Measurements from ENCODE around the gene CPA3.

Gene CPA3

DNA sequence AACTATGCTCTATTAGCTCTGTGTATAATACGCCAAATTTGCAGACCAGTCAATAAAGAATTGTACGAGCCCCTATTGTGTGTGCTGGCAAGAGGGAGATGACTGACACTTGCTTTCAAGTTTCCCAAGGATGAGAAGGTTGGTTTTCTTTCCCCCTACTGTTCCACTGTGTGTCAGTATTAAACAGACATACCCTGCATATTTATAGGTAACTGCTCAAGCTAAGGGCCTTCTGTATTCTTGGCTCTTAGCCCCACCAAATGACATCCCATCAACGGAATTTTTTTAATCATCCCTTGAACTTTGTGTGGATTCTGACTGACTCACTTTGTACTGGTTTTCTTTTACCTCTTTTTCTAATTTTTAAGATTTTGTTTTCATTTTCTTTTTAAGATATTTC, 65.7 kb downstream of the CPA3 start:
- H3K4me3 ChIP-seq (ENCODE audit: low read depth, low read length): no peak overlapping the region
- TF ChIP-seq, protein P1, sequence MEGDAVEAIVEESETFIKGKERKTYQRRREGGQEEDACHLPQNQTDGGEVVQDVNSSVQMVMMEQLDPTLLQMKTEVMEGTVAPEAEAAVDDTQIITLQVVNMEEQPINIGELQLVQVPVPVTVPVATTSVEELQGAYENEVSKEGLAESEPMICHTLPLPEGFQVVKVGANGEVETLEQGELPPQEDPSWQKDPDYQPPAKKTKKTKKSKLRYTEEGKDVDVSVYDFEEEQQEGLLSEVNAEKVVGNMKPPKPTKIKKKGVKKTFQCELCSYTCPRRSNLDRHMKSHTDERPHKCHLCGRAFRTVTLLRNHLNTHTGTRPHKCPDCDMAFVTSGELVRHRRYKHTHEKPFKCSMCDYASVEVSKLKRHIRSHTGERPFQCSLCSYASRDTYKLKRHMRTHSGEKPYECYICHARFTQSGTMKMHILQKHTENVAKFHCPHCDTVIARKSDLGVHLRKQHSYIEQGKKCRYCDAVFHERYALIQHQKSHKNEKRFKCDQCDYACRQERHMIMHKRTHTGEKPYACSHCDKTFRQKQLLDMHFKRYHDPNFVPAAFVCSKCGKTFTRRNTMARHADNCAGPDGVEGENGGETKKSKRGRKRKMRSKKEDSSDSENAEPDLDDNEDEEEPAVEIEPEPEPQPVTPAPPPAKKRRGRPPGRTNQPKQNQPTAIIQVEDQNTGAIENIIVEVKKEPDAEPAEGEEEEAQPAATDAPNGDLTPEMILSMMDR (IDR thresholded peaks at IDR 0.05; ENCODE audit: borderline replicate concordance, insufficient read depth, low read depth, low read length): no peak

DNA sequence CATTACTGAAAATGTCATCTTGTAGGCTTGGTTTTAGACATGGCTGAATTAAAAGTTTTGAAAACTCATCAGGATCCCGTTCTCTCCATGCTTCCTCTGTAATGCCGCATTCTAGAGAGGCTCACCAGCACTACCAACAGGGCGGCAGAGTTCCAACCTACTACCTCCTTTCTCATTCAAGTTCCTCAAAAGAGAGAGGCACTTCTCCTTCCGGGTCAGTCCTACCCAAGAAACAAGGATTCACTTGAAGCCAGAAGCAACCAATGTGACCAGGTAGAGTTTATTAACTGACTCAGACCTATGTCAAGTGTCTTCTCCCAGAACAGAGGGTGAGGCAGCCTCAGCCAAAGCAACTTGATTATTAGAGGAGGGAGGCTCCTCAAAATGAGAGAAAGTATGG, 66.5 kb downstream of the CPA3 start:
- TF ChIP-seq, protein P1 (IDR thresholded peaks at IDR 0.05; ENCODE audit: borderline replicate concordance, insufficient read depth, low read depth, low read length): no peak
- no peak overlapping the region for H3K4me3 ChIP-seq (ENCODE audit: low read depth, low read length)

DNA sequence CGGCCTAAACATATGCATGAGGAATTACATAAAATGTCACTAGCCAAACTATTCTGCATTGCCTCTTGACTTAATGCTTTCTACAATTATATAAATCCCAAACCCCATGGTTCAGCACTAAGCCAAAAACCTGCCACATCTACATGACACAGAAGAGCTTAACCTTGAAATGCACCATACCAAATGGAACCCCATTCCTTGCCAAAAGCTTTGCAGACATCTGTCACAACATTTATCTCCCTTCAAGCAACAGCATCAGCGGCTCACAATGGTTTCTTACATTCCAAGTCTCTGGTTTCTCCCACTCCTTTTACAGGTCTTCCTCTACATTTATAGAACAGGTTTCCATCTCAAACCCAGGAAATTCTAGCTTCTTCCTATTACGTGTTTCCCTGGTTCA, 67.9 kb downstream of the CPA3 start:
- no peak overlapping the region for H3K4me3 ChIP-seq (ENCODE audit: low read depth, low read length)
- TF ChIP-seq, protein P1 (IDR thresholded peaks at IDR 0.05; ENCODE audit: borderline replicate concordance, insufficient read depth, low read depth, low read length): no peak

DNA sequence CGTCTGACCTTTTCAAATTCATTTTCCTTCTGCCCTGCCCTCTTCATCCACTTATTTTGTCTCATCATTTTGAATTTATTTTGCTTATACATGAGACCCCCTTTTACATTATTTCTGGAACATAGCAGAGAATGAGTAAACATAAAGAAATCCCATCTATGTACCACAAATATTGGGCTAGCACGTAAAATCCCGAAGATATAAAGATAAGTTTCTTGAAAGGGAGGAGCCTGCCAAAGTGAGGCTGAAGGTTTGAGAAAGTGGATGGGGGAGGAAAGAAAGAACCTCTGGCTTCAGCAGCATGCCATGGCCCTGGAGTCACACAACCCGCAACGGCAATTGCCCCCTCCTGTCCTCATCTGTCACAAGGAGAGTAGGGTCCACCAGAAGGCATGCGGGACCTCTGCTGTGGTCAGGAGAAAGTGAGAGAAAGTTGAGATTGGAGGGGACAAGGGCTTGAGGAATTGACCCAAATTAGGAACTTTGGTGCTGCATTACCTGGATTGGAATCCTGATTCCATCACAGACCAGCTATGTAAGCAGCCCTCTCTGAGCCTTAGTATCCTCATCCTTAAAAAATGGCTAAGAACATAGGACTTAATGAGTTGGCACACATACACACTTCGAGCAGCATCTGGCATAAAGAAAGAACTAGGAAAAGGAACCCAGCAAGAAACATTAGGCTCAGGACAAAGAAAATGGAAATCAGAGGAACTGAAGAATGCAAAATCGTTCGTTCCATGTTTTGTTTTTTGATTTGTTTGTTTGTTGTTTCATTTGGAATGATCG, 72.6 kb downstream of the CPA3 start:
- TF ChIP-seq, protein P1 (IDR thresholded peaks at IDR 0.05; ENCODE audit: borderline replicate concordance, insufficient read depth, low read depth, low read length): no peak
- no peak overlapping the region for H3K4me3 ChIP-seq (ENCODE audit: low read depth, low read length)

DNA sequence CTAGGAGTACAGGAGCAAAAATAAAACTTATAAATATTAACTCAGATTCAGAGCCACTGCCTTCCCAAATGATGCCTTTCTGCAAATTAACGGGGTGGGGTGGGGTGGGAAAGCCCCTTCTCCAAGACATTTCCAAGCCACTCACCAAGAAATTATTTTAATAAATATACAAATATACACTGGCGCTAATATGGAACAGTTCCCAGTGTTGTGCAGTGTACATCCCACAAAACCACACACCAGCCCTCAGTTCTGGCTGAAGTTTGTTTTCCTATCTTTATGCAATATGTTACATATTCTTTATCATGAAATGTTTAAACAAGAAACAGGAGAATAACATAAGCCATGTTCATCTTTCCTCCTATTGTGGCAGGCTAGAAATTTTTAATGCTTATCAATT, 73.2 kb downstream of the CPA3 start:
- TF ChIP-seq, protein P1 (IDR thresholded peaks at IDR 0.05; ENCODE audit: borderline replicate concordance, insufficient read depth, low read depth, low read length): no peak
- no peak overlapping the region for H3K4me3 ChIP-seq (ENCODE audit: low read depth, low read length)

DNA sequence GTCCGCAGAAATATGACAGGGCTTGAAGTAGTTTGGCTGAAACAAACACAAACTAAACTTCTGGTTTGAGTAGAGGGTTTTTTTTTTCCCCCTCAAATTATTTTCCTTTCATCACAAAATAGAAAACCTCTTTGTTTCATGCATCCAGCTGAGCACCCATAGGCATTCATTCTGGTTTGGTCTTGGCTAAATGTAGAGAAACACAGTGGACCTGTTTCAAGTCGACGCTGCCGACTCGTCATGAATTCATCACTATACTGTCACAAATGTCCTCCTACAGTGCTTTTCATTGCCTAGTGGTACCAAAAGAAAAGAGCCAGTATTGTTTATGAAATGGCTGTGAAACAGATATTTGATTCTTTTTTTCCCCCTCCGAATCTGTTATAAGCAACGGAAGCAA, 73.8 kb downstream of the CPA3 start:
- no peak overlapping the region for H3K4me3 ChIP-seq (ENCODE audit: low read depth, low read length)
- TF ChIP-seq, protein P1 (IDR thresholded peaks at IDR 0.05; ENCODE audit: borderline replicate concordance, insufficient read depth, low read depth, low read length): no peak

DNA sequence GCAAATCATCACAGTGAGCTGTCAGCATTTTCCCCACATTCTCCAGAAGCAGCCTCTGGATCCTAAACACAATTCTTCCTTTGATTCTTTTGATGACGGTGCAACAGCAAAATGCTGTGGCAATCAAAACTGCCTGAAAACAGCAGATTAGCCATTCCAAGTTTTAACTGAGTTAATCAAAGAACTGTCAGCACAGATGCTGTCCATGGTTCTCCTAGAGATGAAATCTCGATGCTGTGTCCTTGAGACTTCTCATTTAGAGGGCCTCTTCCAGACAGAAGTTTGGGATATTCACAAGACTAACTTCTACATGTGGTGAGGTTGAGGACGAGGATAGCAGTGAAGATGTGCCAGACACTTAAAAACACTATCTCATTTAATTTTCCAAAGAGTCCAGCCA, 75.9 kb downstream of the CPA3 start:
- no peak overlapping the region for H3K4me3 ChIP-seq (ENCODE audit: low read depth, low read length)
- TF ChIP-seq, protein P1 (IDR thresholded peaks at IDR 0.05; ENCODE audit: borderline replicate concordance, insufficient read depth, low read depth, low read length): no peak

All from GM12875 (cell line).